Neuron (in vitro differentiated cells): ENCODE measurements around the gene IGF2BP1.
"Not testable (repeated sequence)": the region's sequence is repeated elsewhere in the genome, so short reads cannot be mapped to it uniquely, and the experiment has no call there.

ENCODE experiments used
- H2AFZ ChIP-seq: one replicate; pipeline ENCODE4 v1.6.1; 2013; ENCODE audit warnings: low read depth, mild to moderate bottlenecking, inconsistent platforms, low read length, moderate library complexity
- H3K27me3 ChIP-seq: one replicate; pipeline ENCODE4 v1.6.1; 2013; ENCODE audit warnings: low read length; ENCODE audit not compliant: insufficient read depth
- H3K36me3 ChIP-seq: one replicate; pipeline ENCODE4 v1.6.1; 2013; ENCODE audit warnings: low read length; ENCODE audit not compliant: insufficient read depth
- H3K4me1 ChIP-seq: one replicate; pipeline ENCODE4 v1.6.1; 2013; ENCODE audit warnings: low read length; ENCODE audit not compliant: insufficient read depth
- H3K4me3 ChIP-seq: 2 replicates; pipeline ENCODE4 v1.5.1; 2013; ENCODE audit warnings: mild to moderate bottlenecking, low read length, moderate library complexity
- H3K9me3 ChIP-seq: one replicate; pipeline ENCODE4 v1.6.1; 2013; ENCODE audit warnings: low read length

Gene IGF2BP1

GRCh38 chr17:49036270-49036626, 39.1 kb downstream of the IGF2BP1 start:
- H3K9me3 ChIP-seq: no peaks in the 10 kb centered on the region
- H3K4me3 ChIP-seq: no peak overlapping the region
- H3K4me1 ChIP-seq: peaks cover 3% of the 10 kb centered on the region
- H3K36me3 ChIP-seq: peaks cover 71% of the 10 kb centered on the region
- no peak overlapping the region for H2AFZ ChIP-seq
- H3K27me3 ChIP-seq: no peaks in the 10 kb centered on the region

GRCh38 chr17:49038138-49038537, 41.0 kb downstream of the IGF2BP1 start:
- Histone ChIP-seq H3K9me3 (no peaks in the 10 kb centered on the region), H3K36me3 (peaks cover 81% of the 10 kb centered on the region), H3K27me3 (no peaks in the 10 kb centered on the region)

GRCh38 chr17:49038544-49038943, 41.4 kb downstream of the IGF2BP1 start:
- H3K9me3 ChIP-seq: no peaks in the 10 kb centered on the region
- no peak overlapping the region for H2AFZ ChIP-seq
- no peaks in the 10 kb centered on the region for H3K4me1 ChIP-seq
- H3K4me3 ChIP-seq: no peak overlapping the region
- H3K27me3 ChIP-seq: no peaks in the 10 kb centered on the region
- peaks cover 85% of the 10 kb centered on the region for H3K36me3 ChIP-seq

More at GRCh38 chr17:49038138-49038537, 41.0 kb downstream of the IGF2BP1 start:
- Histone ChIP-seq H3K4me1 (no peaks in the 10 kb centered on the region), H3K4me3 (no peak overlapping the region), H2AFZ (no peak overlapping the region)

GRCh38 chr17:49039518-49039917, 42.3 kb downstream of the IGF2BP1 start:
- not testable (repeated sequence) for H3K9me3 ChIP-seq, H3K4me3 ChIP-seq, H3K27me3 ChIP-seq, H2AFZ ChIP-seq, H3K4me1 ChIP-seq
- H3K36me3 ChIP-seq: peaks cover 86% of the 10 kb centered on the region

GRCh38 chr17:49041527-49041926, 44.3 kb downstream of the IGF2BP1 start:
- Histone ChIP-seq H3K4me1 (no peaks in the 10 kb centered on the region), H3K4me3 (no peak overlapping the region), H3K9me3 (no peaks in the 10 kb centered on the region), H3K36me3 (peaks cover 89% of the 10 kb centered on the region), H3K27me3 (no peaks in the 10 kb centered on the region), H2AFZ (no peak overlapping the region)

GRCh38 chr17:49045376-49045775, 48.2 kb downstream of the IGF2BP1 start:
- peaks cover 96% of the 10 kb centered on the region for H3K36me3 ChIP-seq
- H2AFZ ChIP-seq: no peak overlapping the region
- no peak overlapping the region for H3K4me3 ChIP-seq
- no peaks in the 10 kb centered on the region for H3K4me1 ChIP-seq
- H3K27me3 ChIP-seq: no peaks in the 10 kb centered on the region
- no peaks in the 10 kb centered on the region for H3K9me3 ChIP-seq

- Histone ChIP-seq H3K27me3 (no peaks in the 10 kb centered on the region), H3K36me3 (peaks cover 95% of the 10 kb centered on the region), H3K9me3 (no peaks in the 10 kb centered on the region), H3K4me1 (no peaks in the 10 kb centered on the region), H3K4me3 (no peak overlapping the region), H2AFZ (no peak overlapping the region)
Measured at GRCh38 chr17:49046912-49047311, 49.7 kb downstream of the IGF2BP1 start.

- Histone ChIP-seq H3K27me3 (no peaks in the 10 kb centered on the region), H2AFZ (no peak overlapping the region), H3K4me3 (no peak overlapping the region), H3K36me3 (peaks cover 95% of the 10 kb centered on the region), H3K9me3 (no peaks in the 10 kb centered on the region), H3K4me1 (no peaks in the 10 kb centered on the region)
Measured at GRCh38 chr17:49049265-49049664, 52.1 kb downstream of the IGF2BP1 start.

GRCh38 chr17:49050611-49051010, 53.4 kb downstream of the IGF2BP1 start:
- H3K9me3 ChIP-seq: no peaks in the 10 kb centered on the region
- no peak overlapping the region for H3K4me3 ChIP-seq
- peaks cover 90% of the 10 kb centered on the region for H3K36me3 ChIP-seq
- H3K27me3 ChIP-seq: no peaks in the 10 kb centered on the region
- no peaks in the 10 kb centered on the region for H3K4me1 ChIP-seq
- H2AFZ ChIP-seq: no peak overlapping the region

- Histone ChIP-seq H3K27me3 (no peaks in the 10 kb centered on the region), H2AFZ (no peak overlapping the region), H3K36me3 (peaks cover 90% of the 10 kb centered on the region), H3K4me3 (no peak overlapping the region), H3K4me1 (no peaks in the 10 kb centered on the region), H3K9me3 (no peaks in the 10 kb centered on the region)
Measured at GRCh38 chr17:49051269-49051668, 54.1 kb downstream of the IGF2BP1 start.

GRCh38 chr17:49053171-49053829, 56.1 kb downstream of the IGF2BP1 start:
- Histone ChIP-seq H3K4me1 (no peaks in the 10 kb centered on the region), H3K4me3 (no peak overlapping the region), H2AFZ (no peak overlapping the region), H3K27me3 (no peaks in the 10 kb centered on the region), H3K9me3 (no peaks in the 10 kb centered on the region), H3K36me3 (peaks cover 78% of the 10 kb centered on the region)

GRCh38 chr17:49054342-49055092, 57.3 kb downstream of the IGF2BP1 start:
- Histone ChIP-seq H3K27me3 (no peaks in the 10 kb centered on the region), H3K4me1 (no peaks in the 10 kb centered on the region), H3K4me3 (no peak overlapping the region), H3K9me3 (no peaks in the 10 kb centered on the region), H3K36me3 (peaks cover 66% of the 10 kb centered on the region), H2AFZ (no peak overlapping the region)

GRCh38 chr17:49055181-49055927, 58.2 kb downstream of the IGF2BP1 start:
- H3K36me3 ChIP-seq: peaks cover 57% of the 10 kb centered on the region
- H3K4me3 ChIP-seq: no peak overlapping the region
- no peaks in the 10 kb centered on the region for H3K9me3 ChIP-seq
- H3K27me3 ChIP-seq: no peaks in the 10 kb centered on the region
- no peaks in the 10 kb centered on the region for H3K4me1 ChIP-seq
- no peak overlapping the region for H2AFZ ChIP-seq
